IMR-90 (cell line): ENCODE data around the gene KCNMA1. TPM values are rescaled to one million over a fixed set of nuclear protein-coding genes. Genes with fewer than 3 reads are reported as not detected.

Experiments used
- ATAC-seq: fragments of 200-7000 bp; cut with Tn5 transposase; 2 replicates; pipeline ENCODE4 v1.9.1; 2020; ENCODE audit warnings: low read depth, mild to moderate bottlenecking, moderate library complexity
- BruUV-seq: library from RNA; stranded (reverse); fragments of 400-500 nt; replicated peaks from 2 replicates; lab custom pipeline; 2021; lab: Mats Ljungman, UMichigan
- CTCF ChIA-PET: fragments of 300-600 bp; formaldehyde crosslinking; extraction: SDS; loops from one replicate; lab custom pipeline; 2021; ENCODE audit warnings: antibody characterized with exemption; lab: Yijun Ruan, JAX
- POLR2A ChIA-PET: fragments of 300-600 bp; sonication (Branson Sonifier 250); formaldehyde crosslinking; loops from one replicate; lab custom pipeline; 2022; ENCODE audit warnings: antibody characterized with exemption; ENCODE audit not compliant: unreplicated experiment; lab: Charles Lee
- DNase-seq: peaks from one replicate; pipeline ENCODE4 v3.0.0; 2013
- H2AFZ ChIP-seq: replicated peaks from 2 replicates; pipeline ENCODE3; 2013; ENCODE audit warnings: low read length, mild to moderate bottlenecking; ENCODE audit not compliant: poor library complexity
- H2AK5ac ChIP-seq: 2 replicates; pipeline ENCODE4 v1.6.1; 2013; ENCODE audit warnings: low read depth, low read length, inconsistent platforms
- H2AK9ac ChIP-seq: replicated peaks from 2 replicates; pipeline ENCODE3; 2013; ENCODE audit warnings: mild to moderate bottlenecking, low read depth, low read length, moderate library complexity; ENCODE audit not compliant: poor library complexity
- H2BK120ac ChIP-seq: 2 replicates; pipeline ENCODE4 v1.6.1; 2013; ENCODE audit warnings: low read depth, low read length, inconsistent platforms
- H2BK15ac ChIP-seq: 3 replicates; pipeline ENCODE4 v1.6.1; 2013; ENCODE audit warnings: low read depth, low read length, inconsistent platforms
- H2BK20ac ChIP-seq: 2 replicates; pipeline ENCODE4 v1.6.1; 2013; ENCODE audit warnings: low read depth, mild to moderate bottlenecking, inconsistent platforms, low read length, moderate library complexity
- H2BK5ac ChIP-seq: 2 replicates; pipeline ENCODE4 v1.6.1; 2013; ENCODE audit warnings: mild to moderate bottlenecking, low read depth, low read length, inconsistent platforms; ENCODE audit not compliant: poor library complexity, severe bottlenecking
- H3K14ac ChIP-seq: replicated peaks from 2 replicates; pipeline ENCODE4 v1.6.1; 2013; ENCODE audit warnings: low read depth, low read length, inconsistent platforms
- H3K18ac ChIP-seq: 2 replicates; pipeline ENCODE4 v1.6.1; 2013; ENCODE audit warnings: low read depth, low read length, control low read depth
- H3K23ac ChIP-seq: 2 replicates; pipeline ENCODE4 v1.6.1; 2013; ENCODE audit warnings: low read depth, low read length, inconsistent platforms
- H3K27ac ChIP-seq: 2 replicates; pipeline ENCODE4 v1.5.1; 2013; ENCODE audit warnings: mild to moderate bottlenecking, control low read depth, low read length; ENCODE audit not compliant: insufficient read depth
- H3K27me3 ChIP-seq: 2 replicates; pipeline ENCODE4 v1.6.1; 2013; ENCODE audit warnings: low read length; ENCODE audit not compliant: control insufficient read depth, insufficient read depth
- H3K36me3 ChIP-seq: 2 replicates; pipeline ENCODE4 v1.6.1; 2013; ENCODE audit warnings: low read length, mixed read lengths; ENCODE audit not compliant: control insufficient read depth, insufficient read depth
- H3K4ac ChIP-seq: 2 replicates; pipeline ENCODE4 v1.6.1; 2013; ENCODE audit warnings: low read depth, low read length, inconsistent platforms
- H3K4me1 ChIP-seq: 2 replicates; pipeline ENCODE4 v1.6.1; 2013; ENCODE audit warnings: low read length, mixed read lengths; ENCODE audit not compliant: control insufficient read depth, insufficient read depth
- H3K4me2 ChIP-seq: 2 replicates; pipeline ENCODE4 v1.6.1; 2013; ENCODE audit warnings: low read depth, mild to moderate bottlenecking, control low read depth, low read length, moderate library complexity
- H3K4me3 ChIP-seq: 2 replicates; pipeline ENCODE4 v1.5.1; 2013; ENCODE audit warnings: low read depth, mild to moderate bottlenecking, control low read depth, low read length, moderate library complexity; ENCODE audit not compliant: insufficient read depth
- H3K56ac ChIP-seq: 2 replicates; pipeline ENCODE4 v1.6.1; 2013; ENCODE audit warnings: low read length, inconsistent platforms; ENCODE audit not compliant: insufficient read depth; ENCODE audit errors: extremely low read depth
- H3K79me1 ChIP-seq, 2 experiments: 2 replicates each; pipeline ENCODE4 v1.6.1; 2013; ENCODE audit warnings: low read length in 2 of 2, inconsistent platforms in 1 of 2, low read depth in 1 of 2
- H3K9ac ChIP-seq: 2 replicates; pipeline ENCODE4 v1.6.1; 2013; ENCODE audit warnings: low read depth, low read length, control low read depth
- H3K9me1 ChIP-seq: 2 replicates; pipeline ENCODE4 v1.6.1; 2013; ENCODE audit warnings: low read length, inconsistent platforms; ENCODE audit not compliant: insufficient read depth
- H3K9me3 ChIP-seq: 2 replicates; pipeline ENCODE4 v1.6.1; 2013; ENCODE audit warnings: low read length; ENCODE audit not compliant: control insufficient read depth, insufficient read depth
- H4K20me1 ChIP-seq: 2 replicates; pipeline ENCODE4 v1.6.1; 2013; ENCODE audit warnings: low read length, inconsistent platforms; ENCODE audit not compliant: insufficient read depth
- H4K5ac ChIP-seq: 2 replicates; pipeline ENCODE4 v1.6.1; 2013; ENCODE audit warnings: mild to moderate bottlenecking, low read depth, low read length, control low read depth
- H4K8ac ChIP-seq, 2 experiments: 2 replicates each; pipeline ENCODE4 v1.6.1; 2013; ENCODE audit warnings: low read depth in 2 of 2, low read length in 2 of 2, control low read depth in 1 of 2, inconsistent platforms in 1 of 2
- H4K91ac ChIP-seq: 2 replicates; pipeline ENCODE4 v1.6.1; 2013; ENCODE audit warnings: low read depth, low read length, inconsistent platforms; ENCODE audit not compliant: insufficient read depth
- BHLHE40 ChIP-seq: fragments of 150-350 bp; IDR thresholded peaks from 2 replicates; pipeline ENCODE4 v1.6.1; 2016; ENCODE audit warnings: mild to moderate bottlenecking, low read depth, low read length
- CEBPB ChIP-seq: IDR thresholded peaks from 2 replicates; pipeline ENCODE4 v1.6.1; 2012; ENCODE audit warnings: low read depth, low read length, improper control_type of control experiment
- CHD1 ChIP-seq: IDR thresholded peaks from 2 replicates; pipeline ENCODE4 v1.6.1; 2012; ENCODE audit warnings: low read depth, low read length, improper control_type of control experiment
- FOS ChIP-seq: fragments of 150-350 bp; IDR thresholded peaks from 2 replicates; pipeline ENCODE4 v1.6.1; 2016; ENCODE audit warnings: low read depth, low read length
- MAFK ChIP-seq: IDR thresholded peaks from 2 replicates; pipeline ENCODE4 v1.6.1; 2012; ENCODE audit warnings: low read depth, low read length, improper control_type of control experiment
- MXI1 ChIP-seq: IDR thresholded peaks from 2 replicates; pipeline ENCODE4 v1.6.1; 2012; ENCODE audit warnings: low read depth, mild to moderate bottlenecking, low read length, moderate library complexity, borderline replicate concordance
- POLR2A ChIP-seq: IDR thresholded peaks from 2 replicates; pipeline ENCODE4 v1.6.1; 2012; ENCODE audit warnings: mild to moderate bottlenecking, low read depth, low read length
- RAD21 ChIP-seq: IDR thresholded peaks from 2 replicates; pipeline ENCODE4 v1.6.1; 2012; ENCODE audit warnings: low read length, improper control_type of control experiment
- RFX5 ChIP-seq: IDR thresholded peaks from 2 replicates; pipeline ENCODE4 v1.8.0; 2012; ENCODE audit warnings: low read depth, mild to moderate bottlenecking, low read length, moderate library complexity
- SMC3 ChIP-seq: fragments of 150-350 bp; IDR thresholded peaks from 2 replicates; pipeline ENCODE4 v1.6.1; 2016; ENCODE audit warnings: low read depth, mild to moderate bottlenecking, antibody characterized with exemption, low read length, moderate library complexity
- USF2 ChIP-seq: fragments of 150-350 bp; IDR thresholded peaks from 2 replicates; pipeline ENCODE4 v1.6.1; 2017; ENCODE audit warnings: mild to moderate bottlenecking, antibody characterized with exemption, low read length, low read depth
- dilution Hi-C: fragments of 300-500 bp; cut with HindIII; formaldehyde crosslinking; loops from one replicate; pipeline ENCODE4 v1.14.3; 2018; ENCODE audit warnings: low sequenced_read_pairs; ENCODE audit not compliant: unreplicated experiment
- in situ Hi-C: fragments of 300-500 bp; cut with MboI; formaldehyde crosslinking; loops from 3 replicates; pipeline ENCODE4 v1.14.3; 2019; ENCODE audit warnings: low sequenced_read_pairs, inconsistent platforms, mixed read lengths
- intact Hi-C: fragments of 100-400 bp; cut with micrococcal nuclease; formaldehyde crosslinking; loops from 2 replicates; pipeline ENCODE4 v1.10.0; 2022
- polyA plus RNA-seq, 3 experiments: library from polyadenylated mRNA; depleted of rRNA; stranded (reverse); fragments of >200 nt; gene quantifications; 2 replicates each; pipeline ENCODE4 v1.2.3, GENCODE V29; 2012; ENCODE audit warnings: low replicate concordance in 1 of 3
- total RNA-seq: library from RNA; depleted of rRNA; stranded (reverse); fragments of >200 nt; gene quantifications from 2 replicates; pipeline ENCODE4 v1.2.3, GENCODE V29; 2012
- TF ChIP-seq, protein P1 (sequence below): conservative IDR thresholded peaks from 2 replicates; pipeline ENCODE4 v1.5.1; 2012; ENCODE audit warnings: mild to moderate bottlenecking, low read depth, low read length, improper control_type of control experiment
- TF ChIP-seq, protein P2 (sequence below): fragments of 150-350 bp; IDR thresholded peaks from 2 replicates; pipeline ENCODE4 v1.6.1; 2016; ENCODE audit warnings: low read depth, mild to moderate bottlenecking, low read length, moderate library complexity, borderline replicate concordance

KCNMA1 gene
- total and polyA plus RNA-seq, 2 of the 4 experiments (the other 2 are of a cell fraction) = 25.6 to 29.6 TPM

DNA sequence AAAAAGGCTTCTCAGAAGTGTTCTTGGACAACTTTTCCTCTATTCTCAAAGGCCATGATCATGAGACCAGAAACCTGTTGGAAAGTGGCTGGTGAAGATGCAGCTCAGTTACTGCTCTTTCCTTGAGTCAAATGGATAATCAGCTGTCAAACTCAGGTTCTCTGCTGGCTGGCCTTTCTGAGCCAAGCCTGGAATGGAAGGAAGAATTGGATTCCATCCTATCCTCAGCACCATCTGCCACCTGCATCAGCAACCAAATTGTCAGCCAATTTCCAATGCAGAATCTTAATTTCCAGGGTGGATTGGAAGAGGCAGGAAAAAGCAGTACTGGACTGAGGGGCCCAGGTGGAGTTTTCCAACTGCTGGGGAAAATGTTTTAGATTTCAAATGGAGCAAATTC, 631.7 kb downstream of the KCNMA1 start:
- Histone ChIP-seq H4K5ac (no peak overlapping the region), H4K8ac (no peak overlapping the region), H3K9me3 (peaks cover 6% of the 10 kb centered on the region), H3K79me1 (no peaks in the 10 kb centered on the region), H3K23ac (no peak overlapping the region), H3K9me1 (no peaks in the 10 kb centered on the region), H3K4me3 (no peak overlapping the region), H3K36me3 (no peaks in the 10 kb centered on the region; the same call in 1 of the 2 replicates), H2BK15ac (no peak overlapping the region), H3K4me2 (no peak overlapping the region), H3K18ac (no peak overlapping the region), H3K56ac (no peak overlapping the region), H2BK20ac (no peak overlapping the region), H3K27ac (no peak overlapping the region), H3K27me3 (no peaks in the 10 kb centered on the region), H2AK5ac (no peak overlapping the region), H2BK5ac (no peak overlapping the region), H3K4ac (no peak overlapping the region), H2AK9ac (no peak overlapping the region), H2BK120ac (no peak overlapping the region), H4K91ac (no peak overlapping the region), H4K20me1 (no peaks in the 10 kb centered on the region; the same call in 1 of the 2 replicates), H3K4me1 (no peaks in the 10 kb centered on the region), H3K9ac (no peak overlapping the region), H3K14ac (no peak overlapping the region), H2AFZ (no peak overlapping the region)
- dilution Hi-C loops (no loop called here), intact Hi-C loops (loop anchor here (1.0 to 5.0 kb wide), 3 partner anchors 106 to 1604 kb away; partner anchors contain the start of gene ZNF503), in situ Hi-C loops (no loop called here)
- no peak for ATAC-seq
- ChIA-PET CTCF (interaction anchor here (1.1 to 1.8 kb wide), 4 partner anchors 21 to 1604 kb away, joined by 3 to 9 read pairs (median 4); partner anchors contain the start of gene ZNF503), POLR2A (no interaction called here)
- DNase-seq = no peak
- BruUV-seq = no TSS peak
- TF ChIP-seq FOS = no peak
- TF ChIP-seq RFX5 = no peak
- no peak for TF ChIP-seq USF2
- no peak for TF ChIP-seq BHLHE40
- TF ChIP-seq MAFK = no peak
- TF ChIP-seq CEBPB = no peak
- no peak for TF ChIP-seq MXI1
- no peak for TF ChIP-seq RAD21
- no peak for TF ChIP-seq CHD1
- no peak for TF ChIP-seq POLR2A
- TF ChIP-seq, protein P1, sequence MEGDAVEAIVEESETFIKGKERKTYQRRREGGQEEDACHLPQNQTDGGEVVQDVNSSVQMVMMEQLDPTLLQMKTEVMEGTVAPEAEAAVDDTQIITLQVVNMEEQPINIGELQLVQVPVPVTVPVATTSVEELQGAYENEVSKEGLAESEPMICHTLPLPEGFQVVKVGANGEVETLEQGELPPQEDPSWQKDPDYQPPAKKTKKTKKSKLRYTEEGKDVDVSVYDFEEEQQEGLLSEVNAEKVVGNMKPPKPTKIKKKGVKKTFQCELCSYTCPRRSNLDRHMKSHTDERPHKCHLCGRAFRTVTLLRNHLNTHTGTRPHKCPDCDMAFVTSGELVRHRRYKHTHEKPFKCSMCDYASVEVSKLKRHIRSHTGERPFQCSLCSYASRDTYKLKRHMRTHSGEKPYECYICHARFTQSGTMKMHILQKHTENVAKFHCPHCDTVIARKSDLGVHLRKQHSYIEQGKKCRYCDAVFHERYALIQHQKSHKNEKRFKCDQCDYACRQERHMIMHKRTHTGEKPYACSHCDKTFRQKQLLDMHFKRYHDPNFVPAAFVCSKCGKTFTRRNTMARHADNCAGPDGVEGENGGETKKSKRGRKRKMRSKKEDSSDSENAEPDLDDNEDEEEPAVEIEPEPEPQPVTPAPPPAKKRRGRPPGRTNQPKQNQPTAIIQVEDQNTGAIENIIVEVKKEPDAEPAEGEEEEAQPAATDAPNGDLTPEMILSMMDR = no peak
- TF ChIP-seq SMC3 = no peak
- TF ChIP-seq, protein P2, sequence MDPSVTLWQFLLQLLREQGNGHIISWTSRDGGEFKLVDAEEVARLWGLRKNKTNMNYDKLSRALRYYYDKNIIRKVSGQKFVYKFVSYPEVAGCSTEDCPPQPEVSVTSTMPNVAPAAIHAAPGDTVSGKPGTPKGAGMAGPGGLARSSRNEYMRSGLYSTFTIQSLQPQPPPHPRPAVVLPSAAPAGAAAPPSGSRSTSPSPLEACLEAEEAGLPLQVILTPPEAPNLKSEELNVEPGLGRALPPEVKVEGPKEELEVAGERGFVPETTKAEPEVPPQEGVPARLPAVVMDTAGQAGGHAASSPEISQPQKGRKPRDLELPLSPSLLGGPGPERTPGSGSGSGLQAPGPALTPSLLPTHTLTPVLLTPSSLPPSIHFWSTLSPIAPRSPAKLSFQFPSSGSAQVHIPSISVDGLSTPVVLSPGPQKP = no peak
